Measurements from ENCODE around the gene GCA. TPM values are rescaled to one million over a fixed set of nuclear protein-coding genes. Genes with fewer than 3 reads are reported as not detected.

Gene GCA
- total RNA-seq, 5 donors from 2014 or later (not counting 1 experiment from before 2014, with no cell fraction given): 6.5 to 12.8 (median 10.0) TPM

- Mint-ChIP-seq H3K4me3 (no peak overlapping the region), H3K27ac (no peak overlapping the region), H3K36me3 (no peaks in the 10 kb centered on the region), H3K9me3 (no peaks in the 10 kb centered on the region), H3K27me3 (peaks cover 18 to 24% of the 10 kb centered on the region in 2 donors), H3K4me1 (no peaks in the 10 kb centered on the region)
- Histone ChIP-seq H3K27me3 (replicated peaks in 1 of 2; ENCODE audit: control insufficient read depth in 2 of 2, extremely low read depth in 1 of 2, insufficient read depth in 2 of 2, low read length in 1 of 2) (peaks cover 0 to 3% of the 10 kb centered on the region in 2 experiments), H3K36me3 (ENCODE audit: control insufficient read depth in 2 of 2, extremely low read depth in 1 of 2, insufficient read depth in 1 of 2, low read length in 1 of 2) (no peaks in the 10 kb centered on the region), H3K4me3 (ENCODE audit: control insufficient read depth in 1 of 2, extremely low read depth in 1 of 2, low read length in 1 of 2) (no peak overlapping the region), H3K4me1 (ENCODE audit: control insufficient read depth in 1 of 2, extremely low read depth in 1 of 2, insufficient read depth in 2 of 2, low read length in 2 of 2) (no peaks in the 10 kb centered on the region), H3K27ac (ENCODE audit: low read length) (no peak overlapping the region), H3K9me3 (no peaks in the 10 kb centered on the region)
- ChIA-PET POLR2A (no interaction called here), CTCF (no interaction called here)
- DNase-seq: no peak
- no CpG with 5 or more reads among the region's 1 CpG for WGBS (ENCODE audit: insufficient coverage)
- no peak for ATAC-seq (replicated peaks in 1 of 4)
Observed at GRCh38 chr2:162382278-162382677, 38.3 kb downstream of the GCA start.

GRCh38 chr2:162385536-162385935 is 41.6 kb downstream of the GCA start:
- Histone ChIP-seq H3K9me3 (no peaks in the 10 kb centered on the region), H3K27ac (ENCODE audit: low read length) (no peak overlapping the region), H3K4me3 (ENCODE audit: control insufficient read depth in 1 of 2, extremely low read depth in 1 of 2, low read length in 1 of 2) (no peak overlapping the region), H3K4me1 (ENCODE audit: control insufficient read depth in 1 of 2, extremely low read depth in 1 of 2, insufficient read depth in 2 of 2, low read length in 2 of 2) (no peaks in the 10 kb centered on the region), H3K27me3 (replicated peaks in 1 of 2; ENCODE audit: control insufficient read depth in 2 of 2, extremely low read depth in 1 of 2, insufficient read depth in 2 of 2, low read length in 1 of 2) (no peaks in the 10 kb centered on the region), H3K36me3 (ENCODE audit: control insufficient read depth in 2 of 2, extremely low read depth in 1 of 2, insufficient read depth in 1 of 2, low read length in 1 of 2) (no peaks in the 10 kb centered on the region)
- Mint-ChIP-seq H3K4me3 (no peak overlapping the region), H3K4me1 (no peaks in the 10 kb centered on the region), H3K27me3 (peaks cover 9 to 12% of the 10 kb centered on the region in 2 donors), H3K36me3 (no peaks in the 10 kb centered on the region), H3K9me3 (no peaks in the 10 kb centered on the region), H3K27ac (no peak overlapping the region)
- POLR2A ChIA-PET: no interaction called here
- no peak for DNase-seq
- CTCF ChIA-PET: no interaction called here
- no peak for ATAC-seq (replicated peaks in 1 of 4)
- WGBS (ENCODE audit: insufficient coverage): no CpG with 5 or more reads among the region's 3 CpGs

GRCh38 chr2:162390801-162391200 is 46.9 kb downstream of the GCA start:
- DNase-seq (no peak), ATAC-seq (replicated peaks in 1 of 4) (no peak)
- Mint-ChIP-seq H3K36me3 (no peaks in the 10 kb centered on the region), H3K4me3 (no peak overlapping the region), H3K27me3 (peaks cover 17 to 22% of the 10 kb centered on the region in 2 donors), H3K9me3 (no peaks in the 10 kb centered on the region), H3K27ac (no peak overlapping the region), H3K4me1 (no peaks in the 10 kb centered on the region)
- WGBS (ENCODE audit: insufficient coverage): 100% methylated on average over 3 of the region's 4 CpGs
- Histone ChIP-seq H3K36me3 (ENCODE audit: control insufficient read depth in 2 of 2, extremely low read depth in 1 of 2, insufficient read depth in 1 of 2, low read length in 1 of 2) (no peaks in the 10 kb centered on the region), H3K4me3 (ENCODE audit: control insufficient read depth in 1 of 2, extremely low read depth in 1 of 2, low read length in 1 of 2) (no peak overlapping the region), H3K27ac (ENCODE audit: low read length) (no peak overlapping the region), H3K9me3 (no peaks in the 10 kb centered on the region), H3K27me3 (replicated peaks in 1 of 2; ENCODE audit: control insufficient read depth in 2 of 2, extremely low read depth in 1 of 2, insufficient read depth in 2 of 2, low read length in 1 of 2) (no peaks in the 10 kb centered on the region), H3K4me1 (ENCODE audit: control insufficient read depth in 1 of 2, extremely low read depth in 1 of 2, insufficient read depth in 2 of 2, low read length in 2 of 2) (no peaks in the 10 kb centered on the region)
- ChIA-PET CTCF (no interaction called here), POLR2A (no interaction called here)

- CTCF ChIA-PET: no interaction called here
- no peaks in the 10 kb centered on the region for H3K4me1 Mint-ChIP-seq
- H3K36me3 Mint-ChIP-seq: no peaks in the 10 kb centered on the region
- Histone ChIP-seq H3K27ac (ENCODE audit: low read length) (no peak overlapping the region), H3K9me3 (no peaks in the 10 kb centered on the region), H3K27me3 (replicated peaks in 1 of 2; ENCODE audit: control insufficient read depth in 2 of 2, extremely low read depth in 1 of 2, insufficient read depth in 2 of 2, low read length in 1 of 2) (no peaks in the 10 kb centered on the region), H3K4me1 (ENCODE audit: control insufficient read depth in 1 of 2, extremely low read depth in 1 of 2, insufficient read depth in 2 of 2, low read length in 2 of 2) (no peaks in the 10 kb centered on the region), H3K36me3 (ENCODE audit: control insufficient read depth in 2 of 2, extremely low read depth in 1 of 2, insufficient read depth in 1 of 2, low read length in 1 of 2) (no peaks in the 10 kb centered on the region), H3K4me3 (ENCODE audit: control insufficient read depth in 1 of 2, extremely low read depth in 1 of 2, low read length in 1 of 2) (no peak overlapping the region)
- H3K9me3 Mint-ChIP-seq: no peaks in the 10 kb centered on the region
- 80% methylated on average over 1 of the region's 3 CpGs for WGBS (ENCODE audit: insufficient coverage)
- no peak overlapping the region for H3K27ac Mint-ChIP-seq
- DNase-seq: no peak
- POLR2A ChIA-PET: no interaction called here
- no peak overlapping the region for H3K4me3 Mint-ChIP-seq
- peaks cover 2 to 16% of the 10 kb centered on the region in 2 donors for H3K27me3 Mint-ChIP-seq
- no peak for ATAC-seq (replicated peaks in 1 of 4)
Observed at GRCh38 chr2:162400336-162400735, 56.4 kb downstream of the GCA start.

- Mint-ChIP-seq H3K4me1 (no peaks in the 10 kb centered on the region), H3K27me3 (peaks cover 3 to 20% of the 10 kb centered on the region in 2 donors), H3K9me3 (no peaks in the 10 kb centered on the region), H3K27ac (no peak overlapping the region), H3K4me3 (no peak overlapping the region), H3K36me3 (no peaks in the 10 kb centered on the region)
- 25% methylated on average over 1 of the region's 2 CpGs for WGBS (ENCODE audit: insufficient coverage)
- ATAC-seq (replicated peaks in 1 of 4) (no peak), DNase-seq (no peak)
- Histone ChIP-seq H3K4me1 (ENCODE audit: control insufficient read depth in 1 of 2, extremely low read depth in 1 of 2, insufficient read depth in 2 of 2, low read length in 2 of 2) (no peaks in the 10 kb centered on the region), H3K27me3 (replicated peaks in 1 of 2; ENCODE audit: control insufficient read depth in 2 of 2, extremely low read depth in 1 of 2, insufficient read depth in 2 of 2, low read length in 1 of 2) (no peaks in the 10 kb centered on the region), H3K4me3 (ENCODE audit: control insufficient read depth in 1 of 2, extremely low read depth in 1 of 2, low read length in 1 of 2) (no peak overlapping the region), H3K9me3 (no peaks in the 10 kb centered on the region), H3K36me3 (ENCODE audit: control insufficient read depth in 2 of 2, extremely low read depth in 1 of 2, insufficient read depth in 1 of 2, low read length in 1 of 2) (no peaks in the 10 kb centered on the region), H3K27ac (ENCODE audit: low read length) (no peak overlapping the region)
- ChIA-PET CTCF (no interaction called here), POLR2A (no interaction called here)
Observed at GRCh38 chr2:162401871-162402270, 57.9 kb downstream of the GCA start.

- CTCF ChIA-PET: no interaction called here
Observed at GRCh38 chr2:162403884-162404283, 60.0 kb downstream of the GCA start.

More at GRCh38 chr2:162403884-162404283, 60.0 kb downstream of the GCA start:
- no peak overlapping the region for H3K27ac Mint-ChIP-seq
- no peaks in the 10 kb centered on the region for H3K36me3 ChIP-seq (ENCODE audit: control insufficient read depth in 2 of 2, extremely low read depth in 1 of 2, insufficient read depth in 1 of 2, low read length in 1 of 2)
- ATAC-seq (replicated peaks in 1 of 4) (no peak), DNase-seq (no peak)
- no peaks in the 10 kb centered on the region for H3K27me3 ChIP-seq (replicated peaks in 1 of 2; ENCODE audit: control insufficient read depth in 2 of 2, extremely low read depth in 1 of 2, insufficient read depth in 2 of 2, low read length in 1 of 2)
- POLR2A ChIA-PET: no interaction called here
- H3K36me3 Mint-ChIP-seq: no peaks in the 10 kb centered on the region
- H3K9me3 Mint-ChIP-seq: no peaks in the 10 kb centered on the region
- no CpG with 5 or more reads among the region's 1 CpG for WGBS (ENCODE audit: insufficient coverage)
- no peak overlapping the region for H3K4me3 ChIP-seq (ENCODE audit: control insufficient read depth in 1 of 2, extremely low read depth in 1 of 2, low read length in 1 of 2)
- H3K4me1 Mint-ChIP-seq: no peaks in the 10 kb centered on the region
- no peaks in the 10 kb centered on the region for H3K9me3 ChIP-seq
- no peak overlapping the region for H3K4me3 Mint-ChIP-seq
- peaks cover 5 to 19% of the 10 kb centered on the region in 2 donors for H3K27me3 Mint-ChIP-seq
- H3K27ac ChIP-seq (ENCODE audit: low read length): no peak overlapping the region
- H3K4me1 ChIP-seq (ENCODE audit: control insufficient read depth in 1 of 2, extremely low read depth in 1 of 2, insufficient read depth in 2 of 2, low read length in 2 of 2): no peaks in the 10 kb centered on the region
